Measurements from ENCODE around the gene RSPH6A. TPM values are rescaled to one million over a fixed set of nuclear protein-coding genes. Genes with fewer than 3 reads are reported as not detected.

The RSPH6A gene
- total and polyA plus RNA-seq, 2 of the 13 experiments (the other 11 are each of a cell fraction or from before 2014, with no cell fraction given): 0.07 TPM; not detected in 1

DNA sequence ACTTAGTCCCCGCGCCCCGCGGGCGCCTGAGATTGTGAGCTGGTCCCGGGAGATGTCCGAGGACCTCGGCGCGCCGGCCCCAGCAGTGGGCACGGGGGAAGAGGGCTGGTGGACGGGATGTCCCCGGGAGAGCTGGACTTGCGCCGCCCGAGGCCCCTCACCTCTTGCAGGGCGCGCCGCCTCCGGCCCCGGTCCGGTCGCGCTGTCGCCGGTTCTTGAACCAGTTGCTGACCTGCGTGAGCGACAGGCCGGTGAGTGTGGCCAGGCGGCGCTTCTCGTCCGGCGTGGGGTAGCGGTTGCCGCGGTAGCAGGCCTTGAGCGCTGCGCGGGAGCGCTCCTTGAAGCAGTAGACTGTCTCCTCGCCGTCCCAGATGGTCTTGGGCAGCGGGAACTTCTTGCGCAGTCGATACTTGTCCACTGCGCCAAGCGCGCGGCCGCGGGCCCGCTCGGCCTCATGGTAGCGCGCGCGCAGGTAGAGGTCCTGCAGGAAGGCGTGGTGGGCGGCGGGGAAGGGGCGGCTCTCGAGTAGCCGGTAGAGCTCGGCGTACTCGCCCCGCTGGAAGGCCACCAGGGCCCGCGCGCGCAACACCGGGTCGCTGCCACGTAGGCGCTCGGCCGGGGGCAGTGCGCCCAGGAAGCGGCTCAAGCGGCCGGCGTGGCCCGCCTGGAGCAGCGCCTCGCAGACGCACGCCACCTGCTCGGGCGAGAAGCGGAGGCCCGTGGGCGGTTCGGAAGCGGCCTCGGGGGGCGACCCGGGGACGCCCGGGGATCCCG lies 47.0 kb downstream of the RSPH6A start (continued):
- TF ChIP-seq JUNB (CRISPR knock-in tag; IDR thresholded peaks at IDR 0.05; ENCODE audit: borderline replicate concordance) (no peak), KAT7 (CRISPR knock-in tag; IDR thresholded peaks at IDR 0.05; ENCODE audit: borderline replicate concordance) (no peak), HOXD1 (CRISPR knock-in tag; IDR thresholded peaks at IDR 0.05) (peak; percentile 38; the same call in 1 of the 2 replicates), PTBP1 (IDR thresholded peaks at IDR 0.05; ENCODE audit: low read depth, low read length, poor library complexity, severe bottlenecking) (no peak), ZNF282 (IDR thresholded peaks at IDR 0.05; ENCODE audit: partially characterized antibody) (no peak), ZNF75D (CRISPR knock-in tag; IDR thresholded peaks at IDR 0.05; ENCODE audit: borderline replicate concordance) (no peak), ZBTB20 (CRISPR knock-in tag; IDR thresholded peaks at IDR 0.05; ENCODE audit: borderline replicate concordance, low read depth) (peak; percentile 48; the same call in 1 of the 2 replicates), SIN3B (IDR thresholded peaks at IDR 0.05; ENCODE audit: low read length) (no peak), PPARG (CRISPR knock-in tag; conservative IDR thresholded peaks at IDR 0.05) (0 out of 2 replicates have a peak, but pooled peaks have one; percentile 8), ZNF777 (CRISPR knock-in tag; IDR thresholded peaks at IDR 0.05) (no peak; the same call in none of the 2 replicates), MTA1 (CRISPR knock-in tag; IDR thresholded peaks at IDR 0.05; ENCODE audit: borderline replicate concordance) (peak; percentile 34; the same call in 1 of the 2 replicates), ZKSCAN1 (IDR thresholded peaks at IDR 0.05; ENCODE audit: low read length) (no peak), ZNF17 (CRISPR knock-in tag; IDR thresholded peaks at IDR 0.05) (no peak)
- TF ChIP-seq, protein P1, sequence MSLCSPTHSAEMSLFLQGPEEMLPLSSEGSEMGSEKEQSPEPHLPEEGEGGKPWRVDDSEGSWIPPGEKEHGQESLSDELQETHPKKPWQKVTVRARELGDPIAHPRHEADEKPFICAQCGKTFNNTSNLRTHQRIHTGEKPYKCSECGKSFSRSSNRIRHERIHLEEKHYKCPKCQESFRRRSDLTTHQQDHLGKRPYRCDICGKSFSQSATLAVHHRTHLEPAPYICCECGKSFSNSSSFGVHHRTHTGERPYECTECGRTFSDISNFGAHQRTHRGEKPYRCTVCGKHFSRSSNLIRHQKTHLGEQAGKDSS (CRISPR knock-in tag; IDR thresholded peaks at IDR 0.05; ENCODE audit: borderline replicate concordance, low read depth): no peak
- TF ChIP-seq, protein P2, sequence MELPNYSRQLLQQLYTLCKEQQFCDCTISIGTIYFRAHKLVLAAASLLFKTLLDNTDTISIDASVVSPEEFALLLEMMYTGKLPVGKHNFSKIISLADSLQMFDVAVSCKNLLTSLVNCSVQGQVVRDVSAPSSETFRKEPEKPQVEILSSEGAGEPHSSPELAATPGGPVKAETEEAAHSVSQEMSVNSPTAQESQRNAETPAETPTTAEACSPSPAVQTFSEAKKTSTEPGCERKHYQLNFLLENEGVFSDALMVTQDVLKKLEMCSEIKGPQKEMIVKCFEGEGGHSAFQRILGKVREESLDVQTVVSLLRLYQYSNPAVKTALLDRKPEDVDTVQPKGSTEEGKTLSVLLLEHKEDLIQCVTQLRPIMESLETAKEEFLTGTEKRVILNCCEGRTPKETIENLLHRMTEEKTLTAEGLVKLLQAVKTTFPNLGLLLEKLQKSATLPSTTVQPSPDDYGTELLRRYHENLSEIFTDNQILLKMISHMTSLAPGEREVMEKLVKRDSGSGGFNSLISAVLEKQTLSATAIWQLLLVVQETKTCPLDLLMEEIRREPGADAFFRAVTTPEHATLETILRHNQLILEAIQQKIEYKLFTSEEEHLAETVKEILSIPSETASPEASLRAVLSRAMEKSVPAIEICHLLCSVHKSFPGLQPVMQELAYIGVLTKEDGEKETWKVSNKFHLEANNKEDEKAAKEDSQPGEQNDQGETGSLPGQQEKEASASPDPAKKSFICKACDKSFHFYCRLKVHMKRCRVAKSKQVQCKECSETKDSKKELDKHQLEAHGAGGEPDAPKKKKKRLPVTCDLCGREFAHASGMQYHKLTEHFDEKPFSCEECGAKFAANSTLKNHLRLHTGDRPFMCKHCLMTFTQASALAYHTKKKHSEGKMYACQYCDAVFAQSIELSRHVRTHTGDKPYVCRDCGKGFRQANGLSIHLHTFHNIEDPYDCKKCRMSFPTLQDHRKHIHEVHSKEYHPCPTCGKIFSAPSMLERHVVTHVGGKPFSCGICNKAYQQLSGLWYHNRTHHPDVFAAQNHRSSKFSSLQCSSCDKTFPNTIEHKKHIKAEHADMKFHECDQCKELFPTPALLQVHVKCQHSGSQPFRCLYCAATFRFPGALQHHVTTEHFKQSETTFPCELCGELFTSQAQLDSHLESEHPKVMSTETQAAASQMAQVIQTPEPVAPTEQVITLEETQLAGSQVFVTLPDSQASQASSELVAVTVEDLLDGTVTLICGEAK (IDR thresholded peaks at IDR 0.05): no peak
- TF ChIP-seq, protein P2 (CRISPR knock-in tag; IDR thresholded peaks at IDR 0.05): no peak
- TF ChIP-seq, protein P3, sequence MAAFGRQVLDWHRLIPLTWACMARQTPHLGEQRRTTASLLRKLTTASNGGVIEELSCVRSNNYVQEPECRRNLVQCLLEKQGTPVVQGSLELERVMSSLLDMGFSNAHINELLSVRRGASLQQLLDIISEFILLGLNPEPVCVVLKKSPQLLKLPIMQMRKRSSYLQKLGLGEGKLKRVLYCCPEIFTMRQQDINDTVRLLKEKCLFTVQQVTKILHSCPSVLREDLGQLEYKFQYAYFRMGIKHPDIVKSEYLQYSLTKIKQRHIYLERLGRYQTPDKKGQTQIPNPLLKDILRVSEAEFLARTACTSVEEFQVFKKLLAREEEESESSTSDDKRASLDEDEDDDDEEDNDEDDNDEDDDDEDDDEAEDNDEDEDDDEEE (CRISPR knock-in tag; IDR thresholded peaks at IDR 0.05): peak; percentile 73; the same call in 1 of the 2 replicates

All from HepG2 (cell line).